ENCODE measurements around the gene CROCC.

DNA sequence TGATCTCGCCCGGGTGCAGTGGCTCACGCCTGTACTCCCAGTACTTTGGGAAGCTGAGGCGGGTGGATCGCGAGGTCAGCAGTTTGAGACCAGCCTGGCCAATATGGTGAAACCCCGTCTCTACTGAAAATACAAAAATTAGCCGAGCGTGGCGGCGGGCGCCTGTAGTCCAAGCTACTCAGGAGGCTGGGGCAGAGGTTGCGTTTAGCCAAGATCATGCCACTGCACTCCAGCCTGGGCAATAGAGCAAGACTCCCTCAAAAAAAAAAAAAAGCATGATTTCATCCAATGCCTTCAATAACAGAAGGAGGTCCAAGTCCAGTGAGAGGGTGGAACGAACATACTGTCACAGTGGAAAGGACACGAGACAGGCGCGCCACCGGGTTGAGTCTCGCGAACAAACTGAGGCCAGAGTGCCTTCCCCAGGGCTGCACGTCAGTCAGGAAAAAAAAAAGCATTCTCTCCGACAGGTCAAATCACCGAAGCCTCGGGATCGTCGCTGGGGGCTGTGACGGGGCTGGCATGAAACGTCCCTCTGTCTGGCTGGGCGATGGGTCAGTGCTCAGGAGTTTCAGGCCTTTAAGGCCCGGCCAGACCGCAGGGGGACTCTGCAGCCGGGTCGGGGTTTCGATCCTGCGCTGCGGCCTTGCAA, 8.4 kb upstream of the CROCC start:
- TF ChIP-seq, protein P1, sequence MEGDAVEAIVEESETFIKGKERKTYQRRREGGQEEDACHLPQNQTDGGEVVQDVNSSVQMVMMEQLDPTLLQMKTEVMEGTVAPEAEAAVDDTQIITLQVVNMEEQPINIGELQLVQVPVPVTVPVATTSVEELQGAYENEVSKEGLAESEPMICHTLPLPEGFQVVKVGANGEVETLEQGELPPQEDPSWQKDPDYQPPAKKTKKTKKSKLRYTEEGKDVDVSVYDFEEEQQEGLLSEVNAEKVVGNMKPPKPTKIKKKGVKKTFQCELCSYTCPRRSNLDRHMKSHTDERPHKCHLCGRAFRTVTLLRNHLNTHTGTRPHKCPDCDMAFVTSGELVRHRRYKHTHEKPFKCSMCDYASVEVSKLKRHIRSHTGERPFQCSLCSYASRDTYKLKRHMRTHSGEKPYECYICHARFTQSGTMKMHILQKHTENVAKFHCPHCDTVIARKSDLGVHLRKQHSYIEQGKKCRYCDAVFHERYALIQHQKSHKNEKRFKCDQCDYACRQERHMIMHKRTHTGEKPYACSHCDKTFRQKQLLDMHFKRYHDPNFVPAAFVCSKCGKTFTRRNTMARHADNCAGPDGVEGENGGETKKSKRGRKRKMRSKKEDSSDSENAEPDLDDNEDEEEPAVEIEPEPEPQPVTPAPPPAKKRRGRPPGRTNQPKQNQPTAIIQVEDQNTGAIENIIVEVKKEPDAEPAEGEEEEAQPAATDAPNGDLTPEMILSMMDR (conservative IDR thresholded peaks at IDR 0.05; ENCODE audit: low read length) = no peak
- TF ChIP-seq EZH2phosphoT487 (IDR thresholded peaks at IDR 0.05; ENCODE audit: borderline replicate concordance, low read depth, low read length) = no peak
